ENCODE measurements around the gene ODR4.

The ODR4 gene

GRCh38 chr1:186465946-186466345, 90.3 kb downstream of the ODR4 start:
- no peak for TF ChIP-seq CTCF (IDR thresholded peaks at IDR 0.05)
- no peak overlapping the region for H3K4me3 ChIP-seq
- DNase-seq (ENCODE audit: low spot score): no peak
- no peak overlapping the region for H3K27ac ChIP-seq
